AG04450 (cell line): ENCODE data around the gene UNC5A. TPM values are rescaled to one million over a fixed set of nuclear protein-coding genes. Genes with fewer than 3 reads are reported as not detected.

Experiments used
- CTCF ChIA-PET: fragments of 300-600, 350-600 bp; formaldehyde crosslinking; extraction: SDS; loops from one replicate; lab custom pipeline; 2022; ENCODE audit warnings: antibody characterized with exemption, inconsistent platforms; lab: Charles Lee
- POLR2A ChIA-PET: fragments of 350-600 bp; formaldehyde crosslinking; extraction: SDS; loops from one replicate; lab custom pipeline; 2021; ENCODE audit warnings: antibody characterized with exemption, inconsistent platforms; lab: Yijun Ruan, JAX
- DNase-seq: peaks from one replicate; pipeline ENCODE4 v3.0.0-alpha.2; 2011; ENCODE audit warnings: low read depth, low spot score
- H3K27ac ChIP-seq: one replicate; pipeline ENCODE4 v1.5.1; 2012; ENCODE audit warnings: low read depth, low read length, control low read depth
- H3K27me3 ChIP-seq: one replicate; pipeline ENCODE4 v1.6.0; 2012; ENCODE audit warnings: low read length; ENCODE audit not compliant: control insufficient read depth, insufficient read depth
- H3K4me3 ChIP-seq: 2 replicates; pipeline ENCODE4 v1.5.1; 2011; ENCODE audit warnings: mild to moderate bottlenecking, low read depth, low read length, control low read depth
- H3K9me3 ChIP-seq: 2 replicates; pipeline ENCODE4 v1.5.1; 2012; ENCODE audit warnings: low read length; ENCODE audit not compliant: control insufficient read depth, insufficient read depth
- CTCF ChIP-seq: IDR thresholded peaks from 2 replicates; pipeline ENCODE4 v1.5.1; 2011; ENCODE audit warnings: low read depth, low read length, control low read depth, inconsistent platforms
- polyA plus RNA-seq: library from polyadenylated mRNA; depleted of rRNA; stranded (reverse); fragments of >200 nt; gene quantifications from 2 replicates; pipeline ENCODE4 v1.2.3, GENCODE V29; 2011

Gene UNC5A
- polyA plus RNA-seq, 1 experiment: not detected

- no peak overlapping the region for H3K27ac ChIP-seq
- peaks cover 10% of the 10 kb centered on the region for H3K27me3 ChIP-seq
- H3K4me3 ChIP-seq: no peak overlapping the region
- ChIA-PET CTCF (interaction anchor here (0.9 kb wide), 1 partner anchor 239 kb away, joined by 9 read pairs; no protein-coding TSS in a partner anchor), POLR2A (no interaction called here)
- no peaks in the 10 kb centered on the region for H3K9me3 ChIP-seq
- TF ChIP-seq CTCF: no peak
- no peak for DNase-seq
Measured at GRCh38 chr5:176899946-176900779, 89.8 kb downstream of the UNC5A start.

GRCh38 chr5:176900780-176901204 is 90.4 kb downstream of the UNC5A start:
- Histone ChIP-seq H3K27ac (no peak overlapping the region), H3K27me3 (peaks cover 5% of the 10 kb centered on the region), H3K4me3 (no peak overlapping the region), H3K9me3 (no peaks in the 10 kb centered on the region)
- no peak for TF ChIP-seq CTCF
- CTCF ChIA-PET: interaction anchor here (0.9 kb wide), 1 partner anchor 240 kb away, joined by 9 read pairs; no protein-coding TSS in a partner anchor
- POLR2A ChIA-PET: no interaction called here
- DNase-seq: no peak

- H3K27me3 ChIP-seq: peaks cover 5% of the 10 kb centered on the region
- no peaks in the 10 kb centered on the region for H3K9me3 ChIP-seq
- ChIA-PET POLR2A (no interaction called here), CTCF (interaction anchor here (0.7 to 2.4 kb wide), 4 partner anchors 28 to 388 kb away, joined by 5 to 16 read pairs (median 8); no protein-coding TSS in a partner anchor)
- no peak overlapping the region for H3K4me3 ChIP-seq
- no peak for TF ChIP-seq CTCF
- DNase-seq: no peak
- no peak overlapping the region for H3K27ac ChIP-seq
Measured at GRCh38 chr5:176901260-176902101, 91.1 kb downstream of the UNC5A start.

GRCh38 chr5:176902102-176902814 is 91.9 kb downstream of the UNC5A start:
- no peak for DNase-seq
- H3K27ac ChIP-seq: no peak overlapping the region
- no peaks in the 10 kb centered on the region for H3K9me3 ChIP-seq
- CTCF ChIA-PET: interaction anchor here (0.7 to 2.4 kb wide), 3 partner anchors 28 to 387 kb away, joined by 5 to 16 read pairs (median 6); no protein-coding TSS in a partner anchor
- no peak overlapping the region for H3K4me3 ChIP-seq
- H3K27me3 ChIP-seq: peaks cover 2% of the 10 kb centered on the region
- no peak for TF ChIP-seq CTCF
- POLR2A ChIA-PET: no interaction called here
